Sigmoid colon (tissue), 7 donors: Measurements from ENCODE around the gene MAMSTR. TPM values are rescaled to one million over a fixed set of nuclear protein-coding genes. Genes with fewer than 3 reads are reported as not detected.

Experiments used
- DNase-seq: peaks from one replicate; pipeline ENCODE4 v3.0.0-alpha.2; 2019
- H3K27ac ChIP-seq, 4 donors: fragments of 200-600 bp; sonication (generic); one replicate each; pipeline ENCODE4 v1.5.1; 2016 to 2019; ENCODE audit warnings: mild to moderate bottlenecking in 1 of 4
- H3K27me3 ChIP-seq, 3 donors: fragments of 200-600 bp; sonication (generic); one replicate each; pipeline ENCODE4 v1.5.1; 2019; ENCODE audit warnings: mild to moderate bottlenecking in 1 of 3
- H3K36me3 ChIP-seq, 4 donors: fragments of 200-600 bp; sonication (generic); one replicate each; pipeline ENCODE4 v1.5.1; 2016 to 2019
- H3K4me1 ChIP-seq, 4 donors: fragments of 200-600 bp; sonication (generic); one replicate each; pipeline ENCODE4 v1.5.1; 2017 to 2019
- H3K4me3 ChIP-seq, 4 donors: fragments of 200-600 bp; sonication (generic); one replicate each; pipeline ENCODE4 v1.5.1; 2017 to 2019; ENCODE audit warnings: mild to moderate bottlenecking in 2 of 4, moderate library complexity in 1 of 4
- H3K9me3 ChIP-seq, 4 donors: fragments of 200-600 bp in 3 of 4; sonication (generic) in 3 of 4; one replicate each; pipeline versions ENCODE4 v1.5.1 to v1.6.1; 2013 to 2019
- EP300 ChIP-seq, 4 donors: sonication (generic); formaldehyde crosslinking; IDR thresholded peaks; one replicate each; pipeline ENCODE4 v1.6.1; 2017; ENCODE audit warnings: antibody characterized with exemption in 4 of 4
- POLR2A ChIP-seq, 2 donors: fragments of 450-650 bp; IDR thresholded peaks; one replicate each; pipeline ENCODE4 v1.6.1; 2016; ENCODE audit warnings: antibody characterized with exemption in 2 of 2, mild to moderate bottlenecking in 2 of 2, moderate library complexity in 2 of 2
- POLR2AphosphoS5 ChIP-seq, 4 donors: sonication (generic); formaldehyde crosslinking; IDR thresholded peaks; one replicate each; pipeline ENCODE4 v1.6.1; 2017; ENCODE audit warnings: antibody characterized with exemption in 4 of 4
- WGBS, 2 donors: extraction: QIAGEN DNeasy Blood & Tissue Kit; methylation state at CpG; one replicate each; pipeline ENCODE4 v1.1.7; 2013; 5-methylcytosine and 5-hydroxymethylcytosine counted together
- intact Hi-C: fragments of 100-400 bp; cut with DNase I; formaldehyde crosslinking; loops from one replicate; pipeline ENCODE4 v1.15.1; 2023
- polyA plus RNA-seq, 3 donors: library from polyadenylated mRNA; stranded (reverse); fragments of 200-250 nt; gene quantifications; one replicate each; pipeline ENCODE4 v1.2.3, GENCODE V29; 2013
- total RNA-seq, 4 donors: library from RNA; depleted of rRNA; stranded (reverse); fragments of >200 nt; gene quantifications; one replicate each; pipeline ENCODE4 v1.1.0, GENCODE V29; 2016
- TF ChIP-seq, protein P1 (sequence below), 4 experiments: fragments of 450-650 bp in 3 of 4; fragments of 200-600 bp in 1 of 4; IDR thresholded peaks; one replicate each; pipeline ENCODE4 v1.5.1; 2016 to 2019; ENCODE audit warnings: antibody characterized with exemption in 4 of 4, mild to moderate bottlenecking in 3 of 4, moderate library complexity in 2 of 4
- donor health status: healthy with polysubstance abuse.
- donor health status: Bipolar disorder and iron deficiency.
- donor health status: healthy.

Gene MAMSTR
- total and polyA plus RNA-seq, 7 donors, result 0.69 to 1.8 (median 0.89) TPM; not detected in 1

DNA sequence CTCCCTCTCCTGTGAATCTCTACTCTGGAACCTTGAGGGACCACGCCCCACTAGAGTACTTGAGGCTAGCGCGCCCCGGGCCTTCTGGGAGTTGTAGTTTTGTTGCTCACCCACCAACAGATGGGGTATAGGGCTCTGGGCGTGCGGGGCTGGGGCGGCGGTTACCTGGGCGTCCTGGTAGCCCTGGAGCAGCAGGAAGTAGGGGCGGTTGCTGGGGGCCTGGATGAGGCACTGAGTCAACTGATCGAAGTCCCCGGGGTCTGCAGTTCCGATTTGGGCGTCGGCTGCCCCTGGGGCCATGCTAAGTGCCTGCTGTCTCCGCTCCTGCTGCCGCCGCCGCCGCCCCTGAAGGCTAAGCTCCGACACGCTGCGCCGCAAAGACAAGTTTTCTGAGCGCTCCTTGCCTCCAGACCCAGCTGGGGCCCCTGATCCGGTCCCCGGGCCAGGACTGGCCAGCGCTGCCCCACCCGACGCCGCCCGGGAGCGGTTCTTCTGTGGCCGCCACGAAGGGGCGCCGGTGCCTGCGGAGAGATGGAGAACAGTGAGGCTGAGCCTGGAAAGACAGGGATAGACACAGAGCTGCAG, 15.6 kb upstream of the MAMSTR start:
- H3K27ac ChIP-seq, result no peak overlapping the region

DNA sequence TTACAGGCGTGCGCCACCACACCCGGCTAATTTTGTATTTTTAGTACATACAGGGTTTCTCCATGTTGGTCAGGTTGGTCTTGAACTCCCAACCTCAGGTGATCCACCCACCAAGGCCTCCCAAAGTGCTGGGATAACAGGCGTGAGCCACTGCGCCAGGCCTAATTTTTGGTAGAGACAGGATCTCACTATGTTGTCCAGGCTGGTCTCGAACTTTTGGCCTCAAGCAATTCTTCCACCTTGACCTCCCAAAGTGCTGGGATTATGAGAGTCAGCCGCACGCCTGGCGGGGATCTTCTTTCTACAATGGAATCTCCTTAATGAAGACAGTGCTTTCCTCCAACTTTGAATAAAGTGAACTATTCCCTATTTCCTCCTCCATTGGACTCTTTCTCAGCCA, 15.1 kb upstream of the MAMSTR start:
- Histone ChIP-seq H3K4me3 (no peak overlapping the region), H3K36me3 (no peaks in the 10 kb centered on the region), H3K27me3 (peaks cover 0 to 33% (median 0%) of the 10 kb centered on the region in 3 donors), H3K9me3 (no peaks in the 10 kb centered on the region), H3K4me1 (peaks cover 0 to 15% (median 7%) of the 10 kb centered on the region in 4 donors), H3K27ac (no peak overlapping the region)
- TF ChIP-seq POLR2AphosphoS5 (IDR thresholded peaks at IDR 0.05) (no peak), EP300 (IDR thresholded peaks at IDR 0.05) (no peak), POLR2A (IDR thresholded peaks at IDR 0.05) (no peak)
- TF ChIP-seq, protein P1, sequence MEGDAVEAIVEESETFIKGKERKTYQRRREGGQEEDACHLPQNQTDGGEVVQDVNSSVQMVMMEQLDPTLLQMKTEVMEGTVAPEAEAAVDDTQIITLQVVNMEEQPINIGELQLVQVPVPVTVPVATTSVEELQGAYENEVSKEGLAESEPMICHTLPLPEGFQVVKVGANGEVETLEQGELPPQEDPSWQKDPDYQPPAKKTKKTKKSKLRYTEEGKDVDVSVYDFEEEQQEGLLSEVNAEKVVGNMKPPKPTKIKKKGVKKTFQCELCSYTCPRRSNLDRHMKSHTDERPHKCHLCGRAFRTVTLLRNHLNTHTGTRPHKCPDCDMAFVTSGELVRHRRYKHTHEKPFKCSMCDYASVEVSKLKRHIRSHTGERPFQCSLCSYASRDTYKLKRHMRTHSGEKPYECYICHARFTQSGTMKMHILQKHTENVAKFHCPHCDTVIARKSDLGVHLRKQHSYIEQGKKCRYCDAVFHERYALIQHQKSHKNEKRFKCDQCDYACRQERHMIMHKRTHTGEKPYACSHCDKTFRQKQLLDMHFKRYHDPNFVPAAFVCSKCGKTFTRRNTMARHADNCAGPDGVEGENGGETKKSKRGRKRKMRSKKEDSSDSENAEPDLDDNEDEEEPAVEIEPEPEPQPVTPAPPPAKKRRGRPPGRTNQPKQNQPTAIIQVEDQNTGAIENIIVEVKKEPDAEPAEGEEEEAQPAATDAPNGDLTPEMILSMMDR (IDR thresholded peaks at IDR 0.05), result no peak
- intact Hi-C loops, result no loop called here
- DNase-seq, result no peak
- 94 to 95% methylated on average over 9 of the region's 9 CpGs for WGBS, 2 donors

More for the DNA sequence above, 15.6 kb upstream of the MAMSTR start:
- DNase-seq, result no peak
- intact Hi-C loops, result no loop called here
- 18 to 54% methylated on average over 38 of the region's 38 CpGs for WGBS, 2 donors
- Histone ChIP-seq H3K9me3 (no peaks in the 10 kb centered on the region), H3K36me3 (no peaks in the 10 kb centered on the region), H3K27me3 (peaks cover 0 to 32% (median 0%) of the 10 kb centered on the region in 3 donors), H3K4me1 (peaks cover 0 to 15% (median 8%) of the 10 kb centered on the region in 4 donors), H3K4me3 (peak overlapping the region in 1 of 4 donors; percentile 2)
- TF ChIP-seq POLR2AphosphoS5 (IDR thresholded peaks at IDR 0.05), result no peak
- no peak for TF ChIP-seq EP300 (IDR thresholded peaks at IDR 0.05)
- TF ChIP-seq, protein P1 (IDR thresholded peaks at IDR 0.05), result no peak
- TF ChIP-seq POLR2A (IDR thresholded peaks at IDR 0.05), result no peak

DNA sequence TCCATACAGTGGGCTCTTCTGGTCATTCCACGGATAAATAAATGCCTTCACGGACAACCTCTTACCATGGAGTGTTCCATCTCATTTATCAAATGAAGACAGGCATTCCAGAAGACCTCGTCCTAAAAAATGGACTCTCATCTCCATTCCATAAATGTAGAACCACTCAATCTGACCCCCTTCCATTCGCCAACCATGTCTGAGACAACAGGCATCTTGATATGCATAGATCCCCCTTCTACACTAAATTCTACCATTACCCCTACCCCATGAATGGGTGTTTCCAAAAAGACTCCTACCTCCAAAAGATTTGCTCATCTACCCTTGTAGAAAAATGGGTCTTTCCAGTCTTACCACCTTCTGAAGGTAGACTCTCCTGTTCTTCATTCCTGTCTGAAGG, 11.9 kb upstream of the MAMSTR start:
- 89% methylated on average over 4 of the region's 4 CpGs for WGBS, 2 donors
- Histone ChIP-seq H3K9me3 (no peaks in the 10 kb centered on the region), H3K4me3 (no peak overlapping the region), H3K4me1 (peaks cover 0 to 7% (median 0%) of the 10 kb centered on the region in 4 donors), H3K27me3 (peaks cover 0 to 35% (median 0%) of the 10 kb centered on the region in 3 donors), H3K27ac (no peak overlapping the region), H3K36me3 (no peaks in the 10 kb centered on the region)
- TF ChIP-seq POLR2A (IDR thresholded peaks at IDR 0.05) (no peak), POLR2AphosphoS5 (IDR thresholded peaks at IDR 0.05) (no peak), EP300 (IDR thresholded peaks at IDR 0.05) (no peak)
- TF ChIP-seq, protein P1 (IDR thresholded peaks at IDR 0.05), result no peak
- intact Hi-C loops, result no loop called here
- no peak for DNase-seq

DNA sequence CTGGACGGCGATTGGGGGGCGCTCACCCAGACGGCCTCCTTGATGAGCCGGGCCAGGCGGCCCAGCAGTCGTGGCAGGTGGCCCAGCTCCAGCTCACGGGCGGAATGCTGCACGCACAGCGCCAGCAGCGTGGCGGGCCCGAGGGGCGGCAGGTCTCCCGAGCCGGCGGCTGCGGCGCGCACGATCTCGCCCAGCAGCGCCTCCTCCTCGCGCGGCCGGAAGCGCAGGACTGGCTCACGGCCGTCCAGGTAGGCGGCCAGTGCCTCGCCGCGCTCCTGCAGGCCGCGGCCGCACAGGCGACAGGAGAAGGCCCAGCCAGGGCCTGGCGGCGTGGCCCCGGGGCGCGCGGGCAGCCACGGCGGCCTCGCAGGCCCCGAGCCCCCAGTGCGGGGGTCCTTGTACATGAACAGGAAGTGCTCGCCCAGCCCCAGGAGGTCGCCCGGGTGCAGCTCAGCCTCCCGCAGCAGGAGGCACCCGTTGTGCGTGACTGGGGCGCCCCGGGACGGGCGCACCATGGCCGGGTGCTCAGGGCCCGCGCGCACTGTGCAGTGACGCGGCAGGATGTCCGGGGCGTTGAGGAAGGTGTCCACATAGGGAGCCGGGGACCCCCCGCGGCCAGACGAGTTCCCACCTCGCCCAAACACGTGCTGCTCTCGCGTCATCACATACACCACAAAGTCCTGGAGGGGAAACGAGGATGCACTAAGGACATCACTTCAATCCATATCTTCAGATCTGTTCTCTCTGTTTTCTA, 9.6 kb upstream of the MAMSTR start:
- WGBS, 2 donors, result 59 to 77% methylated on average over 77 of the region's 77 CpGs
- H3K27ac ChIP-seq, result peak overlapping the region in 2 of 4 donors; percentile 44 to 58
- peak in 1 of 4 donors; percentile 36 for TF ChIP-seq POLR2AphosphoS5 (IDR thresholded peaks at IDR 0.05)
- no peak for TF ChIP-seq POLR2A (IDR thresholded peaks at IDR 0.05)
- no peaks in the 10 kb centered on the region for H3K36me3 ChIP-seq
- no peak for DNase-seq
- H3K4me3 ChIP-seq, result peak overlapping the region in 3 of 4 donors; percentile 31 to 35 (median 33)
- peaks cover 0 to 7% (median 4%) of the 10 kb centered on the region in 4 donors for H3K4me1 ChIP-seq
- intact Hi-C loops, result no loop called here
- no peaks in the 10 kb centered on the region for H3K9me3 ChIP-seq
- peaks cover 0 to 25% (median 0%) of the 10 kb centered on the region in 3 donors for H3K27me3 ChIP-seq

DNA sequence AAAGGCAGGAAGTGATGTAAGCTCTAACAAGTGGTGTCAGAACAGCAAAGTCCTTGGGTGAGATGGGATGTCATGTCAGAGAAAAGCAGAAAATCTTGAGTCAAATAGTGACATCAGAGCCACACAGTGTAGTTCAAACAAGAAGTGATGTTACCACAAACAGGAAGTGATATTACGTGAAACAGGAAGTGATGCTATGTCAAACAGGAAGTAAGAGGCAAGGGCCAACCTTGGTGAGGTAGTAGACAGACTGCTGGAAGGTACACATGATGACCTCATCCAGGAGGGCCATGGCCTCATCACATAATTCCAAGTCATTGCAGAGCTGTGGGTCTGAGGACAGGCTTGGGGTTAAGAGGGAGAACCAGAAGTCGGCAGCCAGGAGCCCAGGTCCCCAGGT, 7.0 kb upstream of the MAMSTR start:
- Histone ChIP-seq H3K36me3 (no peaks in the 10 kb centered on the region), H3K4me3 (no peak overlapping the region), H3K9me3 (no peaks in the 10 kb centered on the region), H3K27me3 (peaks cover 0 to 25% (median 0%) of the 10 kb centered on the region in 3 donors), H3K27ac (peak overlapping the region in 2 of 4 donors; percentile 66 to 73), H3K4me1 (peaks cover 0 to 7% (median 4%) of the 10 kb centered on the region in 4 donors)
- WGBS, 2 donors, result 66 to 86% methylated on average over 2 of the region's 2 CpGs
- intact Hi-C loops, result no loop called here
- DNase-seq, result no peak
- TF ChIP-seq, protein P1 (IDR thresholded peaks at IDR 0.05), result no peak
- TF ChIP-seq POLR2A (IDR thresholded peaks at IDR 0.05) (no peak), EP300 (IDR thresholded peaks at IDR 0.05) (no peak), POLR2AphosphoS5 (IDR thresholded peaks at IDR 0.05) (no peak)
